ENCODE data around the gene MCF2L. TPM values are rescaled to one million over a fixed set of nuclear protein-coding genes. Genes with fewer than 3 reads are reported as not detected.

The MCF2L gene
- polyA plus RNA-seq, 1 experiment = 0.02 TPM

DNA sequence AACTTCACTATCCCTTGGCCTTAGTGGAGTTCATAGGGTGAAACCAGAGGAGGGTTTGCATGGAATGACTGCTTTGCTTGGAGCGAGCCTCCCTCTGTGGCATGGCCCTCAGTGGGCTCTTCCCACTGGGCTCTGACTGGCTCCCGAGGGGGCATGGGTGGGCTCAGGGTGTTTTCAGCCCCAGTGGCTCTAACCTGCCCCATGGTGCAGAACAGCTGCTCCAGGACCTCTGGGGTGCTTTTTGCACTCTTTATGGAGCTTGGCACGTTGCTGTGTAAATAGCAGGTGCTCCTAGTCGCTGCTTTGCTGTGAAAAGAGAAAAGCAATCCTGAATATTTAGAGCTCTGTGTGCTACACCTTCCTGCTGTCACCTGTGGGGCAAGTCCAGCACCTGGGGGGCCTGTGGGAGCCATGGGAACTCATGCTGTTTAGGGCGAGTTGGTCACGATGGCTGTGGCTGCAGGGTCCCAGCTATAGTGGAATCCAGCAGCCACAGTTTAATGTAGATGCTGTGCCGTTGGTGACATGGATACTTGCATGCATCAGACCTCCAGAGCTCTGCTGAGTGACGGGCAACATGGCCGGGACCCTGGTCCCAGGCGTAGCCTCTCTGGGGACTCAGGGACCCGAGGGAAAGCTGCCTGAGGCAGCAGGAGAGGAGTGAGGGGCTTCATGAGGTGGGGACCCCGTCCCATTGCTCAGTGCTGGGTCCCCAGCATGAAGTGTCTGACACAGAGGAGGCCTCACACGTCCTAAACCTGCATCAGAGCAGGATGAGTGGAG, 14.3 kb upstream of the MCF2L start:
- Histone ChIP-seq H3K36me3 (ENCODE audit: control insufficient read depth, insufficient read depth, low read length) (no peaks in the 10 kb centered on the region), H3K27me3 (ENCODE audit: control insufficient read depth, insufficient read depth, low read length) (peaks cover 20% of the 10 kb centered on the region), H3K4me3 (ENCODE audit: low read depth, low read length) (no peak overlapping the region)
- TF ChIP-seq, protein P1, sequence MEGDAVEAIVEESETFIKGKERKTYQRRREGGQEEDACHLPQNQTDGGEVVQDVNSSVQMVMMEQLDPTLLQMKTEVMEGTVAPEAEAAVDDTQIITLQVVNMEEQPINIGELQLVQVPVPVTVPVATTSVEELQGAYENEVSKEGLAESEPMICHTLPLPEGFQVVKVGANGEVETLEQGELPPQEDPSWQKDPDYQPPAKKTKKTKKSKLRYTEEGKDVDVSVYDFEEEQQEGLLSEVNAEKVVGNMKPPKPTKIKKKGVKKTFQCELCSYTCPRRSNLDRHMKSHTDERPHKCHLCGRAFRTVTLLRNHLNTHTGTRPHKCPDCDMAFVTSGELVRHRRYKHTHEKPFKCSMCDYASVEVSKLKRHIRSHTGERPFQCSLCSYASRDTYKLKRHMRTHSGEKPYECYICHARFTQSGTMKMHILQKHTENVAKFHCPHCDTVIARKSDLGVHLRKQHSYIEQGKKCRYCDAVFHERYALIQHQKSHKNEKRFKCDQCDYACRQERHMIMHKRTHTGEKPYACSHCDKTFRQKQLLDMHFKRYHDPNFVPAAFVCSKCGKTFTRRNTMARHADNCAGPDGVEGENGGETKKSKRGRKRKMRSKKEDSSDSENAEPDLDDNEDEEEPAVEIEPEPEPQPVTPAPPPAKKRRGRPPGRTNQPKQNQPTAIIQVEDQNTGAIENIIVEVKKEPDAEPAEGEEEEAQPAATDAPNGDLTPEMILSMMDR (IDR thresholded peaks at IDR 0.05; ENCODE audit: insufficient read depth, low read depth, low read length) = no peak
- POLR2A ChIA-PET = no interaction called here
- DNase-seq (ENCODE audit: low read depth) = no peak
- CTCF ChIA-PET = interaction anchor here (0.6 kb wide), 1 partner anchor 238 kb away, joined by 3 read pairs; no protein-coding TSS in a partner anchor

DNA sequence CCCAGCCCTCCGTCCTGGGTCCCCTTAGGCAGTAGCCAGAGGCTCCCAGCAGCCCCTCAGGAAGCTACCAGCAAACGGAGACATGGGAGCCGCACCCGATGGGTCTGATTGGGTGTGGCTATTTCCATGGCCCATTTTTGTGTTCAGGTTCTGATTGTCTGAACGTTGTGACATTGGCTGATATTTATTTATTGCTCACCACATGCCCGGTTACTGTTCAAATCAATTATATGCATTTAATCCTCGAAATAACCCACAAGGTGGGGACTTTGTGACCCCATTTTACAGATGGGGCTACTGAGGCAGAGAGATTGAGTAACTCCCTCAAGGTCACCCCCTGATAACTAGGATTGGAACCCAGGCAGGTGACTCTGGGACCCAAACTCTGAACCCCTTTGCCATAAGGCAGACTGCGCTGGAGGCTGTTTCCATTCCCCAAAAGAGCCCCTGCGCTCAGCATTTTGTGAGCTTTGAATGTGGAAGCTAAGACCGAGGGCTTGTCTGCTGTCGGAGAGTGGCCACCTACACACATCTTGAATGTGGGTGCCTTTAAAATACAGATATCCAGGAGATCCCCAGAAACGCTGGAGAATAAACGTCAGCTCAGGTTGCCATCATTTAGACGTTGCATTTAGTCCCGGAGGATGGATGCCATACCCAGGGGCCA, 13.6 kb upstream of the MCF2L start:
- no peak for DNase-seq (ENCODE audit: low read depth)
- H3K4me3 ChIP-seq (ENCODE audit: low read depth, low read length) = no peak overlapping the region
- TF ChIP-seq, protein P1 (IDR thresholded peaks at IDR 0.05; ENCODE audit: insufficient read depth, low read depth, low read length) = no peak
- H3K27me3 ChIP-seq (ENCODE audit: control insufficient read depth, insufficient read depth, low read length) = peaks cover 21% of the 10 kb centered on the region
- ChIA-PET POLR2A (no interaction called here), CTCF (interaction anchor here (0.6 to 1.4 kb wide), 3 partner anchors 12 to 239 kb away, joined by 3 to 5 read pairs (median 3); no protein-coding TSS in a partner anchor)
- no peaks in the 10 kb centered on the region for H3K36me3 ChIP-seq (ENCODE audit: control insufficient read depth, insufficient read depth, low read length)

DNA sequence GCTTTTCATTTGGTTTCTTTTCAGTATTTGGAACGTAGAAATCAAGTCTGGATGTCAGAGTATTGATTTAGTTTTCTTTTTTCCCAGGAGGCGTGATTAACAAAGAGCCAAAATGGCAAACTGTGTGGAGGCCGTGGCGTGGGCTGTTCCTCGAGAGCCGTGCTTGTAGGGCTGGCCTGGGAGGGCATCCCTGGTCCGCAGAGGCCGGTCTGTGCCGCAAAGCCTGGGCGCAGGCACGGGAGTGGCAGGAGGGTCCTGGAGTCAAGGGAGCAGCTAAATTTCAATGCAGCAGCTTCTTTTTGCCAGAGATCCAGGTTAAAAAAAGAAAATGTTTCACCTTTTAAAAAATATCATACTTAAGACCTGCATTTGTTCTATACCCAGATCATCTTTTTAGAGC, 13.1 kb upstream of the MCF2L start:
- no peaks in the 10 kb centered on the region for H3K36me3 ChIP-seq (ENCODE audit: control insufficient read depth, insufficient read depth, low read length)
- DNase-seq (ENCODE audit: low read depth) = no peak
- TF ChIP-seq, protein P1 (IDR thresholded peaks at IDR 0.05; ENCODE audit: insufficient read depth, low read depth, low read length) = no peak
- POLR2A ChIA-PET = no interaction called here
- peaks cover 20% of the 10 kb centered on the region for H3K27me3 ChIP-seq (ENCODE audit: control insufficient read depth, insufficient read depth, low read length)
- CTCF ChIA-PET = interaction anchor here (1.0 to 1.4 kb wide), 2 partner anchors 13 to 78 kb away, joined by 3 to 5 read pairs; no protein-coding TSS in a partner anchor
- H3K4me3 ChIP-seq (ENCODE audit: low read depth, low read length) = no peak overlapping the region

DNA sequence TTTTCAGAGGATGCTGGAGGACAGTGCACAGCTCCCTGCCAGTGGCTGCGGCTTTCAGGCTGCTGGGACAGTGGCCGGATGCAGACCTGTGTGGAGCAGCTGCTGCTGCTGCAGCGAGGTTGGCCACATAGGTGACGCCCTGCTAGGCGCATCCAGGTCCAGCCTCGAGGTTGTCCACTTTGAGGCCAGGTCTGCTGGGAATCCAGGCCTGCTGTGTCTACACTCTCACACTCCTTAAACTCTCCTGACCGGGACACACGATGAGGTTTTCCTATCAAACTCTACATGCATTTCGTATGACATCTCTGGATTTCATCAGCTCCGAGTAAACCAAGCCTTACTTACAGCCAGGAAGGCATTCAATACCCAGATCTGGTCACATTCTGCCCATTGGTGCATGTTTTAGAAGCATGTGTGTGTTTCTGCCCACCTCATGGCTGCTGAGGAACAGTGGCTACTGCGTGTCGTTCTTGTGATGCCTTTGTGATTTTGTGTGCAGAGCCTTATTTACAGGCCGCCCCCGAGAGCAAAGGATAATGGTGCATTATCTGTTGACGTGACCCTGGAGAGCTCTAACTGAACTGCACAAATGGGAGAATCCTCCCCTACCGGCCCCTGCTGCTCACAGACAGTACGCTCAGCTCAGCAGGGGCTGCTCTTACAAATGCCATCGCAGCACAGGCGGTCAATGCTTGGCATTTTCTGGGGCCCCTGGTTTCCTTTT, 12.3 kb upstream of the MCF2L start:
- H3K36me3 ChIP-seq (ENCODE audit: control insufficient read depth, insufficient read depth, low read length) = no peaks in the 10 kb centered on the region
- POLR2A ChIA-PET = no interaction called here
- no peak for DNase-seq (ENCODE audit: low read depth)
- CTCF ChIA-PET = interaction anchor here (1.0 to 1.4 kb wide), 3 partner anchors 14 to 77 kb away, joined by 3 to 5 read pairs (median 3); no protein-coding TSS in a partner anchor
- H3K4me3 ChIP-seq (ENCODE audit: low read depth, low read length) = no peak overlapping the region
- TF ChIP-seq, protein P1 (IDR thresholded peaks at IDR 0.05; ENCODE audit: insufficient read depth, low read depth, low read length) = no peak
- peaks cover 19% of the 10 kb centered on the region for H3K27me3 ChIP-seq (ENCODE audit: control insufficient read depth, insufficient read depth, low read length)

DNA sequence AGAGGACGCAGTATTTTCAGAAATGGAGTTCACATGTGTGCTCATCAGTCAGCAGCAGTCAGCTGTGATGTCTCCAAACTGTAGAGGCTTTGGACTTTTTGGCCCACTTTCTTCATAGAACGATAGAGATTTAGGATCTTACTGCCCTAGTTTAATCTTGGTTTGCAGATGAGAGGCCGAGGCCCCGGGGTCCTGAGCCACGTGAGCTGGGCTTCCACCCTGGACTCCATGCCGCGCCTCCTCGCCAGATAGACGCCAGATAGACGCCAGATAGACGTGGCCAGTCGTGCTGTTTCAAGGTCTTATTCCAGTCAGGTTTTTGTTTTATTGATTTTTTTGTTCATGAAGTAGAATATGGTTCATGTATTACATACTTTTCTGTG, 11.7 kb upstream of the MCF2L start:
- TF ChIP-seq, protein P1 (IDR thresholded peaks at IDR 0.05; ENCODE audit: insufficient read depth, low read depth, low read length) = no peak
- Histone ChIP-seq H3K4me3 (ENCODE audit: low read depth, low read length) (no peak overlapping the region), H3K36me3 (ENCODE audit: control insufficient read depth, insufficient read depth, low read length) (no peaks in the 10 kb centered on the region), H3K27me3 (ENCODE audit: control insufficient read depth, insufficient read depth, low read length) (peaks cover 17% of the 10 kb centered on the region)
- DNase-seq (ENCODE audit: low read depth) = no peak
- CTCF ChIA-PET = interaction anchor here (1.1 kb wide), 1 partner anchor 15 kb away, joined by 3 read pairs; no protein-coding TSS in a partner anchor
- POLR2A ChIA-PET = no interaction called here
